Measurements from ENCODE around the gene MYO1E. TPM values are rescaled to one million over a fixed set of nuclear protein-coding genes. Genes with fewer than 3 reads are reported as not detected.

MYO1E gene
- total and polyA plus RNA-seq, 2 donors from 2014 or later = 41.9 to 198 TPM

- Histone ChIP-seq H3K9ac (ENCODE audit: low read length in 3 of 3) (peak within 1 kb of the TSS; percentile 61 to 68 (median 64)), H3K36me3 (ENCODE audit: control insufficient read depth in 2 of 3, insufficient read depth in 3 of 3, low read length in 3 of 3) (peaks cover 0 to 3% (median 0%) of the 10 kb centered on the region in 3 donors), H3K27me3 (ENCODE audit: control insufficient read depth, insufficient read depth, low read length) (no peaks in the 10 kb centered on the region), H3K27ac (ENCODE audit: low read depth in 2 of 2, low read length in 2 of 2) (no peak within 1 kb of the TSS), H3K4me3 (ENCODE audit: low read length in 3 of 3) (peak within 1 kb of the TSS; percentile 76 to 85 (median 83)), H3K4me1 (ENCODE audit: control insufficient read depth in 2 of 3, insufficient read depth in 2 of 3, low read depth in 1 of 3, low read length in 3 of 3) (peaks cover 0 to 3% (median 2%) of the 10 kb centered on the region in 3 donors), H3K9me3 (ENCODE audit: control insufficient read depth in 2 of 3, insufficient read depth in 1 of 3, low read length in 3 of 3) (no peaks in the 10 kb centered on the region)
- intact Hi-C loops (cut with DNase I) = no loop called here
- FAIRE-seq = peak; percentile 52
- peak; percentile 92 to 98 (median 93) for DNase-seq
- no peak for TF ChIP-seq CTCF (IDR thresholded peaks at IDR 0.05; ENCODE audit: borderline replicate concordance, extremely low read depth, insufficient read depth)
Observed at GRCh38 chr15:59104912-59105732, 267.5 kb downstream of the MYO1E start, which contains the start of gene CCNB2. TSS of gene CCNB2 (plus strand) at chr15:59105146. CDS start at chr15:59105269, 123 bp downstream.

- no peak for DNase-seq
- intact Hi-C loops (cut with DNase I) = no loop called here
- H3K4me3 ChIP-seq (ENCODE audit: low read length in 3 of 3) = peak overlapping the region; percentile 76 to 85 (median 83)
Observed at GRCh38 chr15:59104602-59104911, 268.1 kb downstream of the MYO1E start.

GRCh38 chr15:59099162-59099685, 273.4 kb downstream of the MYO1E start:
- FAIRE-seq (no peak), DNase-seq (no peak)
- no peaks in the 10 kb centered on the region for H3K4me1 ChIP-seq (ENCODE audit: control insufficient read depth in 2 of 3, insufficient read depth in 2 of 3, low read depth in 1 of 3, low read length in 3 of 3)
- H3K4me3 ChIP-seq (ENCODE audit: low read length in 3 of 3) = no peak overlapping the region
- H3K27ac ChIP-seq (ENCODE audit: low read depth in 2 of 2, low read length in 2 of 2) = no peak overlapping the region
- TF ChIP-seq CTCF (IDR thresholded peaks at IDR 0.05; ENCODE audit: borderline replicate concordance, extremely low read depth, insufficient read depth) = no peak
- no peaks in the 10 kb centered on the region for H3K27me3 ChIP-seq (ENCODE audit: control insufficient read depth, insufficient read depth, low read length)
- intact Hi-C loops (cut with DNase I) = no loop called here
- no peak overlapping the region for H3K9ac ChIP-seq (ENCODE audit: low read length in 3 of 3)
- H3K9me3 ChIP-seq (ENCODE audit: control insufficient read depth in 2 of 3, insufficient read depth in 1 of 3, low read length in 3 of 3) = no peaks in the 10 kb centered on the region
- H3K36me3 ChIP-seq (ENCODE audit: control insufficient read depth in 2 of 3, insufficient read depth in 3 of 3, low read length in 3 of 3) = peaks cover 6 to 20% (median 9%) of the 10 kb centered on the region in 3 donors

More at GRCh38 chr15:59104602-59104911, 268.1 kb downstream of the MYO1E start:
- no peak for FAIRE-seq
- Histone ChIP-seq H3K9ac (ENCODE audit: low read length in 3 of 3) (peak overlapping the region; percentile 61 to 68 (median 64)), H3K27me3 (ENCODE audit: control insufficient read depth, insufficient read depth, low read length) (no peaks in the 10 kb centered on the region), H3K4me1 (ENCODE audit: control insufficient read depth in 2 of 3, insufficient read depth in 2 of 3, low read depth in 1 of 3, low read length in 3 of 3) (peaks cover 0 to 3% (median 2%) of the 10 kb centered on the region in 3 donors), H3K9me3 (ENCODE audit: control insufficient read depth in 2 of 3, insufficient read depth in 1 of 3, low read length in 3 of 3) (no peaks in the 10 kb centered on the region), H3K27ac (ENCODE audit: low read depth in 2 of 2, low read length in 2 of 2) (no peak overlapping the region), H3K36me3 (ENCODE audit: control insufficient read depth in 2 of 3, insufficient read depth in 3 of 3, low read length in 3 of 3) (peaks cover 0 to 3% (median 0%) of the 10 kb centered on the region in 3 donors)
- no peak for TF ChIP-seq CTCF (IDR thresholded peaks at IDR 0.05; ENCODE audit: borderline replicate concordance, extremely low read depth, insufficient read depth)

Data from kidney (tissue), 14 donors.